Activated CD8-positive, alpha-beta T cell treated with anti-CD3 and anti-CD28 coated beads, Interleukin-2, amount 10 ng/mL, durations not matched to agents 7 days and 5 days (primary cell): ENCODE results near the gene FAM193A. TPM values are rescaled to one million over a fixed set of nuclear protein-coding genes. Genes with fewer than 3 reads are reported as not detected.

ENCODE experiments used
- ATAC-seq: fragments of 150-1000 bp; cut with Tn5 transposase; one replicate; pipeline ENCODE4 v1.10.0; 2021; ENCODE audit warnings: moderate library complexity
- CTCF ChIA-PET: fragments of 350-600 bp; sonication (Branson Sonifier 250); formaldehyde crosslinking; loops from one replicate; lab custom pipeline; 2021; ENCODE audit warnings: antibody characterized with exemption; lab: Charles Lee
- POLR2A ChIA-PET: fragments of 350-600 bp; sonication (Branson Sonifier 250); formaldehyde crosslinking; loops from one replicate; lab custom pipeline; 2021; ENCODE audit warnings: antibody characterized with exemption; lab: Charles Lee
- DNase-seq: peaks from one replicate; pipeline ENCODE4 v3.0.0-alpha.2; 2020
- H3K27ac Mint-ChIP-seq: one replicate; pipeline ENCODE4 v1.8.0; 2021; ENCODE audit warnings: mild to moderate bottlenecking, mixed read lengths
- H3K27me3 Mint-ChIP-seq: one replicate; pipeline ENCODE4 v1.8.0; 2021; ENCODE audit warnings: low read depth, mixed read lengths
- H3K36me3 Mint-ChIP-seq: one replicate; pipeline ENCODE4 v1.8.0; 2021; ENCODE audit warnings: low read depth, mixed read lengths
- H3K4me1 Mint-ChIP-seq: one replicate; pipeline ENCODE4 v1.8.0; 2021; ENCODE audit warnings: low read depth, mixed read lengths
- H3K4me3 Mint-ChIP-seq: one replicate; pipeline ENCODE4 v1.8.0; 2021; ENCODE audit warnings: mild to moderate bottlenecking, mixed read lengths
- H3K9me3 Mint-ChIP-seq: one replicate; pipeline ENCODE4 v1.8.0; 2022; ENCODE audit warnings: mixed read lengths; ENCODE audit not compliant: insufficient read depth
- total RNA-seq, 2 experiments: library from RNA; stranded (reverse); gene quantifications; one replicate each; pipeline ENCODE4 v1.2.3, GENCODE V29; 2021

The FAM193A gene, protein sequence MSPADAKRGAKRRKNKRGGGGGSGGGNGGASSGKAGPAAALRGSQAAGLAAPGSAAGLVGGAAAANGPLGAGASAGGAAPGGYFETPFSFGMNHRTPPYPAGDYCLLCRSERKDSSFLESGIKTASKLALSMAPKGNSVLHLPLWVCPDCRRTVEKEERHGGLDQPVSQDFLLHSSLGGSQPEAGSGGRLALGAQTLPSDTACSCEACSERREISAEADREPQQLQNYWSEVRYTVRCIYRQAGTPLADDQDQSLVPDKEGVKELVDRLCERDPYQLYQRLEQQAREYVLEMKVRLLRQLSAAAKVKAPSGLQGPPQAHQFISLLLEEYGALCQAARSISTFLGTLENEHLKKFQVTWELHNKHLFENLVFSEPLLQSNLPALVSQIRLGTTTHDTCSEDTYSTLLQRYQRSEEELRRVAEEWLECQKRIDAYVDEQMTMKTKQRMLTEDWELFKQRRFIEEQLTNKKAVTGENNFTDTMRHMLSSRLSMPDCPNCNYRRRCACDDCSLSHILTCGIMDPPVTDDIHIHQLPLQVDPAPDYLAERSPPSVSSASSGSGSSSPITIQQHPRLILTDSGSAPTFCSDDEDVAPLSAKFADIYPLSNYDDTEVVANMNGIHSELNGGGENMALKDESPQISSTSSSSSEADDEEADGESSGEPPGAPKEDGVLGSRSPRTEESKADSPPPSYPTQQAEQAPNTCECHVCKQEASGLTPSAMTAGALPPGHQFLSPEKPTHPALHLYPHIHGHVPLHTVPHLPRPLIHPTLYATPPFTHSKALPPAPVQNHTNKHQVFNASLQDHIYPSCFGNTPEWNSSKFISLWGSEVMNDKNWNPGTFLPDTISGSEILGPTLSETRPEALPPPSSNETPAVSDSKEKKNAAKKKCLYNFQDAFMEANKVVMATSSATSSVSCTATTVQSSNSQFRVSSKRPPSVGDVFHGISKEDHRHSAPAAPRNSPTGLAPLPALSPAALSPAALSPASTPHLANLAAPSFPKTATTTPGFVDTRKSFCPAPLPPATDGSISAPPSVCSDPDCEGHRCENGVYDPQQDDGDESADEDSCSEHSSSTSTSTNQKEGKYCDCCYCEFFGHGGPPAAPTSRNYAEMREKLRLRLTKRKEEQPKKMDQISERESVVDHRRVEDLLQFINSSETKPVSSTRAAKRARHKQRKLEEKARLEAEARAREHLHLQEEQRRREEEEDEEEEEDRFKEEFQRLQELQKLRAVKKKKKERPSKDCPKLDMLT (N-terminal part only)
- total RNA-seq: 10 to 100 TPM; 31.9 to 33.0 TPM

DNA sequence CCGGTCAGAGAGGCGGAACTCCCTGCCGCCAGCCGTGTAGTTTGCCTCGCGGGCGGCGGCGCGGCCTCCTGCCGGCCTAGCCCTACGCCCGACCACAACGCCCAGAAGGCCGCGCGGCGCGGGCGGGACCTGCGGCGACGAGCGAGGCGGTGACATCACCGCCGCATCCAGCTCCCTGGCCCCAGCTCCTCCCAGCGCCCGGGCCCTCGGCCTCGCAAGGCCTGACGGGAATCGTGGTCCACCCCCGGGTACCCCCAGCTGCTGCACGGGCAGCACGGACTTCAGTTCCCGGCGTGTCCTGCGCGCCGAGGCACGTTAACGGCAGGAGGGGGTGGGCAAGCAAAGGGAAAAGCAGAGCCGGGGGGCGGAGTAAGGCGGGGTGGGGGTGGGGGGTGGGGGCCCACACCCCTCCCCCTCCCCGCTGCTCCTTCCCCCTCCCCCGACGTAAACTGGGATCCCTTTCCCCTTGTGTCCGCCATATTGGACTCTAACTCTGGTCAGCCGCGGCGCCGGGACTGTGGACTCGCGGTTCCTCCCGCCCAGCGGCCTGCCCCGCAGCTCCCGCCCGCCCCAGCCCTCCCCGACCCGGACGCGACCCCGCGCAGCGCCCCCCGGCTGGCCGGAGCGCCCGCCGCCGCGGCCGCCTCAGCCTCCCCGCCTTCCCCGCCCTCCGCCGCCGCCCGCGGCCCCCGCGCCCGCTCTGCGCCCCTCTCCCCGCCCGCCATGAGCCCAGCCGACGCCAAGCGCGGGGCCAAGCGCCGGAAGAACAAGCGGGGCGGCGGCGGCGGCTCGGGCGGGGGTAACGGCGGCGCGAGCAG is at the start of gene FAM193A:
Gene FAM193A, plus strand, starts transcription at position 455 of the 818 bp plus-strand sequence. Its CDS starts 269 bp downstream, at position 724.
- Mint-ChIP-seq H3K27ac (peak within 1 kb of the TSS; percentile 93), H3K36me3 (peaks cover 4% of the 10 kb centered on the region), H3K9me3 (no peaks in the 10 kb centered on the region), H3K4me3 (peak within 1 kb of the TSS; percentile 88), H3K4me1 (peaks cover 22% of the 10 kb centered on the region), H3K27me3 (no peaks in the 10 kb centered on the region)
- ATAC-seq (peak; percentile 95), DNase-seq (peak; percentile 99)
- ChIA-PET CTCF (interaction anchor here (1.0 to 2.6 kb wide), 4 partner anchors 34 to 68 kb away, joined by 3 to 10 read pairs (median 4); partner anchors contain the start of gene RNF4), POLR2A (interaction anchor here (0.6 to 2.7 kb wide), 5 partner anchors 34 to 404 kb away, joined by 3 to 17 read pairs (median 3); partner anchors contain the start of gene RNF4)

DNA sequence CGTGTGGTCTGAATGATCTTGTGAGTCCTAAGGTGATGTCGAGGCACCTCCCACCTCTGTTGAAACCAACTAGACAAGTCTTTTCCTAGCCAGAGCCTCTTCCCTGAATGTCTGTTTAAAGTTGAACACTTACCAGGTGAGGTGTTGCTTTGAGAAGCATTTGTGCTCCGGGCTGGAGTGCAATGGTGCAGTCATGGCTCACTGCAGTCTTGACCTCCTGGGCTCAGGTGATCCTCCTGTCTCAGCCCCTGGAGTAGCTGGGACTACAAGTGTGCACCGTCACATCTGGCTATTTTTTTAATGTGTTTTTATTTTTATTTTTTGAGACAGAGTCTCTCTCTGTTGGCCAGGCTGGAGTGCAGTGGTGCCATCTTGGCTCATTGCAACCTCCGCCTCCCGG is 49.5 kb upstream of the FAM193A start:
- ChIA-PET CTCF (interaction anchor here (1.3 to 1.8 kb wide), 2 partner anchors 9 to 45 kb away, joined by 4 read pairs; no protein-coding TSS in a partner anchor), POLR2A (interaction anchor here (0.7 to 2.7 kb wide), 2 partner anchors 18 to 19 kb away, joined by 4 to 14 read pairs; partner anchors contain the start of gene RNF4)
- no peaks in the 10 kb centered on the region for H3K9me3 Mint-ChIP-seq

DNA sequence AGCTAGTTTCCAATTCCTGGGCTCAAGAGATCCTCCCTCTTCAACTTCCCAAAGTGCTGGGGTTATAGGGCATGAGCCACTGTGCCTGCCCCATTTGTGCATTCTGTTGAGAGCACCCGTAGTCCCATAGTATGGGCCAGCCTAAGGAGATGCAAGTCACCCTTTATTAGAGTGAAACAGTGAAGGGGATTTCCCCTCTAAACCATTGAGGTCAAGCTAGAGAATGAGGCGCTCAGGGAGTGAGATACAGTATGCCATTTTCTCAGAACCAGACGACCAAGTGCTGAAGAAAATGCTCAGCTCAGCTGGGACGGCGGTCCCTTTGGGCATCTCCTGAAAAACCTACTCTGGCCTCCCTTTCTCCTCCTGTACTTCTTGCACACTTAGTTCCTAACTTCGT is 48.8 kb upstream of the FAM193A start:
- H3K27me3 Mint-ChIP-seq: no peaks in the 10 kb centered on the region
- no peak overlapping the region for H3K4me3 Mint-ChIP-seq
- ChIA-PET CTCF (interaction anchor here (1.8 kb wide), 1 partner anchor 46 kb away, joined by 4 read pairs; no protein-coding TSS in a partner anchor), POLR2A (interaction anchor here (0.7 to 2.7 kb wide), 2 partner anchors 18 to 20 kb away, joined by 4 to 14 read pairs; partner anchors contain the start of gene RNF4)
- H3K36me3 Mint-ChIP-seq: peaks cover 56% of the 10 kb centered on the region
- DNase-seq: no peak
- no peaks in the 10 kb centered on the region for H3K9me3 Mint-ChIP-seq
- peak overlapping the region; percentile 28 for H3K27ac Mint-ChIP-seq
- H3K4me1 Mint-ChIP-seq: peaks cover 65% of the 10 kb centered on the region
- ATAC-seq: peak; percentile 22

More for the DNA sequence above, 49.5 kb upstream of the FAM193A start:
- no peak overlapping the region for H3K4me3 Mint-ChIP-seq
- peaks cover 52% of the 10 kb centered on the region for H3K36me3 Mint-ChIP-seq
- H3K4me1 Mint-ChIP-seq: peaks cover 71% of the 10 kb centered on the region
- H3K27ac Mint-ChIP-seq: no peak overlapping the region
- ATAC-seq: no peak
- no peaks in the 10 kb centered on the region for H3K27me3 Mint-ChIP-seq
- DNase-seq: no peak

DNA sequence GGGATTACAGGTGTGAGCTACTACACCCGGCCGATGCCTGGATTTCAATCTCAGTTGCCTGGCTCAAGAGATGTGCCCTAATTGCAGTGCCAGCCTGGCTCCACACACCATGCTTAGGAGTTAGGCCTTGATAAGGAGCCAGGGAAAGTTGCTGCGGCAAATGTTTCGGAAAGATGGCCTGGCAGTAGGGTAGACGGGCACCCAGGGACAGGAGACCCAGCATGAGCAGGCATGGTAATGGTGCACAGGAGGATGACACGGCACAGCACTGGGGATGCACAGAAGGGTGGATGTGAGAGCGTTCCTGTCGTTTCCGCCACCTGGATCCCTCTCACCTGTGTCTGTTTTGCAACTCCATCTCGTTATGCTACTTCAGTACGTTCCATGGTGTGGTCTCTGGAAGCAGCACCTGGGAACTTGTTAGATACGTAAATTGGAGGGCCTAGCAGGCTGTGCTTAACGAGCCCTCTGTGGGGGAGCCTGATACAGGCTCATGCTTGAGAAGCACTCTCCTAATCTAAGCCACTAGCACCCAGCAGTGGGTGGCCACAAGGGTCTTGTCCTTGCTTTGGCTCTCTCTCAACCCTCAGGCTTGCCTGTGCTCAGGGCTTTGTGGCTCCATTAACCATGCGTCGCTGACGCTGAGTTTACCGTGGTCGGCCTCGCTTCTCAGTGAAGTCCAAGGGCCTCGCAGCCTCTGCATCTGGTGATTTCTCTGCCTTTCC is 47.2 kb upstream of the FAM193A start:
- no peak for DNase-seq
- POLR2A ChIA-PET: interaction anchor here (0.7 kb wide), 1 partner anchor 11 kb away, joined by 3 read pairs; no protein-coding TSS in a partner anchor
- H3K4me3 Mint-ChIP-seq: no peak overlapping the region
- peaks cover 58% of the 10 kb centered on the region for H3K36me3 Mint-ChIP-seq
- CTCF ChIA-PET: no interaction called here
- H3K27ac Mint-ChIP-seq: peak overlapping the region; percentile 13
- H3K9me3 Mint-ChIP-seq: no peaks in the 10 kb centered on the region
- H3K27me3 Mint-ChIP-seq: no peaks in the 10 kb centered on the region
- ATAC-seq: no peak
- peaks cover 54% of the 10 kb centered on the region for H3K4me1 Mint-ChIP-seq

DNA sequence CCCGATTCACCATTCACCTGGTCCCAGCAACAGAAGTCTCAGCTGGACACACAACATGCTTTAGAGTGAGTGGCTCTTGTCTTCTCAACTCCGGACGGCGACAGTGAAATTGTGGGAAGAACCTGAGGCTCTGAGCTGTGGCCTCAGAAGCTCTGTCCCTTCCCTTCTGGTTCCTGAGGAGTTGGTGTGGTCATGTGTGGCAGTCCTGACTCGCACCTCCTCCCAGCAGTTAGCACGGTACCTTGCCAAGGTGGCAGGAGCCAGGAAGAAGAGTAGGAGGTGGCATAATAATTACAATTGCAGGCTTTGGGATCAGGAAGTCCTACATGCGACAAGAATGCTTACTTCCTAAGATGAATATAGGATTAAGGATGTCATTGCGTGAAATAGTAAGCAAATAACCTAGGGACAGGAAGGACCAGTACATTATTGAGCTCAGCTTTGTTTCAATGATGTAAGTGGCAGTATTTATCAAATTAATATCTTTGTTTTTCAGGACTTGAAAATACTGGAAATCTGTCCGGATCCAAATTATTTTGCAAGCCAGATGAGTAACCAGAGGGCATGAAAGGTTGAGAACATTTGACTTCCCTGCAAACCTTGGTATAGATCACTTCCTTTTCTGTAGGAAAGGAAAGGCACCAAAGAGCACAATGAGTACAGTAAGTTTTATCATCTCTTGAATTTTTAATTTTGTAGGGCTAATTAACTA is 46.5 kb upstream of the FAM193A start:
- Mint-ChIP-seq H3K4me1 (peaks cover 47% of the 10 kb centered on the region), H3K4me3 (no peak overlapping the region), H3K36me3 (peaks cover 57% of the 10 kb centered on the region), H3K27me3 (no peaks in the 10 kb centered on the region), H3K27ac (peak overlapping the region; percentile 13), H3K9me3 (no peaks in the 10 kb centered on the region)
- ATAC-seq (no peak), DNase-seq (no peak)
- ChIA-PET POLR2A (interaction anchor here (0.7 kb wide), 1 partner anchor 11 kb away, joined by 3 read pairs; no protein-coding TSS in a partner anchor), CTCF (no interaction called here)

DNA sequence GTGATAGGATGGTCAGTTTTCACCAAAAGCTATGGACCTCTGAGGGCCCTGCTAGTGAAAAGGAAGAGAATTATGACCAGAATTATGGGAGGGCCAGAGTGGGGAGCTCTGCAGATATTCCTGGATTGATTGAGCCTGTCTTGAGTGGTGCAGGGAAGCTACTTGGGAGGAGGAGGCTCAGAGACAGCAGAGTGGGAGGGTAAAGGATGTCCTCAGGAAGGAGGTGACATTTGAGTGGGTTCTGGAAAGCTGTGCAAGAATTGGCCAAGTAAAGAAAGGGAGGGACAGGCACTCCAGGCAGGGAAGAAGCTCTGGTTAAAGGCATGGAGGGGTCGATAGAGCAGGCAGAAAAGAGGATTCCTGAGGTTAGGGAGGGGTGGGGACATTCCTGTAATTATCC is 43.5 kb upstream of the FAM193A start:
- ATAC-seq (no peak), DNase-seq (no peak)
- H3K27ac Mint-ChIP-seq: peak overlapping the region; percentile 13
- H3K27me3 Mint-ChIP-seq: no peaks in the 10 kb centered on the region
- H3K4me1 Mint-ChIP-seq: peaks cover 19% of the 10 kb centered on the region
- H3K9me3 Mint-ChIP-seq: no peaks in the 10 kb centered on the region
- H3K4me3 Mint-ChIP-seq: no peak overlapping the region
- POLR2A ChIA-PET: no interaction called here
- CTCF ChIA-PET: no interaction called here
- H3K36me3 Mint-ChIP-seq: peaks cover 67% of the 10 kb centered on the region

DNA sequence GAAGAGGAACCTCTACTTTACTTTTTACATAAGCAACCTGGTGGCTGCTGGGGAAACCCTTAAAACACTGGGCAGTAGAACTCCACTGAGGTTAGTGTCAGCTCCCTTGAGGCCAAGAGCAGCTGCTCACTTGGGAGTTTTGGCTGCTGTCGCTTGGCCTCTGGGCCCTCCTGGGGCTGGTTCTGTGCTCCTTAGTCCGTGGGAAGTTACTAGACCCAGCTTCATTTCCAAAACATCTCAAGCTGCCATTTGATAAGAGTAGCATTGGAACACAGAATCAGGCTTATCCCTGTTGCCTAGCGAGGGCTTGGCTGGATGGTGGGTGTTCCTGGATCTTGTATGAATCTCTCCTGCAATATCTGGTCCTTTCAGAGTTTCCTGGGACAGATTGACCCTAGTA is 41.5 kb upstream of the FAM193A start:
- POLR2A ChIA-PET: interaction anchor here (1.4 kb wide), 1 partner anchor 10 kb away, joined by 6 read pairs; no protein-coding TSS in a partner anchor
- CTCF ChIA-PET: no interaction called here
- Mint-ChIP-seq H3K4me1 (peaks cover 8% of the 10 kb centered on the region), H3K36me3 (peaks cover 64% of the 10 kb centered on the region), H3K27me3 (no peaks in the 10 kb centered on the region), H3K27ac (no peak overlapping the region), H3K9me3 (no peaks in the 10 kb centered on the region), H3K4me3 (no peak overlapping the region)
- DNase-seq: no peak
- no peak for ATAC-seq

DNA sequence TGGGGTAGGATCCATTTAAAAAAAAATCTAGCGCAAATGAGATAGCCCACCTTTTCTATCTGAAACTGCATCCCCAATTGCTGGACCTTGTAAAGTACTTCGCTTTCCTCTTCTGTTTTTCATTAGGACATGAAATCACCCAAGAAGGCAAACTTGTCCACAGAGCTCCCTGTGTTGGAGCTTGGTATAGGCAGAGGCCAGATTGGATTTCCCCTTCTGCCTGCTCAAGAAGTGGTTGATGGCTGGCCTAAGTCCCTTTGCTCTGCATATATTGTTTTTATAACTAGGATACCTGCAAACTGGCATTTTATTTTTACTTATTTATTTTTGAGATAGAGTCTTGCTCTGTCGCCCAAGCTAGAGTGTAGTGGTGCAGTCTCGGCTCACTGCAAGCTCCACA is 39.1 kb upstream of the FAM193A start:
- Mint-ChIP-seq H3K4me3 (no peak overlapping the region), H3K4me1 (peaks cover 4% of the 10 kb centered on the region), H3K9me3 (no peaks in the 10 kb centered on the region), H3K27ac (no peak overlapping the region), H3K36me3 (peaks cover 69% of the 10 kb centered on the region), H3K27me3 (no peaks in the 10 kb centered on the region)
- CTCF ChIA-PET: no interaction called here
- ATAC-seq (no peak), DNase-seq (no peak)
- POLR2A ChIA-PET: interaction anchor here (1.5 kb wide), 1 partner anchor 28 kb away, joined by 4 read pairs; the partner anchor contains the start of gene RNF4

DNA sequence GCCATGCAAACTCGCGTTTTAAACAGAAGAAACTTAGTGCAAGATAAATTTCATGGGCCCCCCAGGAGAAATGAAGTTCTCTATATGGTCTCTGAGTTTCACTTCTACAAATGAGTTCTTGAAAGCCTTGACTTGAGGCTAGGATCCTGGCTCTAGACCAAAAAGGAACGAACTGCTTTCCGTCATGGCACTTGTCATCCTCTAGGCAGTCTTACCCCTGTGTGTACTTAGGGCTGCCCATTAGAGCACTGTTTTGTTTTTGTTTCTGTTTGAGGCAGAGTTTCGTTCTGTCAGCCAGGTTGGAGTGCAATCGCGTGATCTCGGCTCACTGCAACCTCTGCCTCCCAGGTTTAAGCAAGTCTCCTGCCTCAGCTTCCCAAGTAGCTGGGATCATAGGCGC is 38.5 kb upstream of the FAM193A start:
- Mint-ChIP-seq H3K4me3 (no peak overlapping the region), H3K9me3 (no peaks in the 10 kb centered on the region), H3K4me1 (peaks cover 4% of the 10 kb centered on the region), H3K27me3 (no peaks in the 10 kb centered on the region), H3K27ac (no peak overlapping the region), H3K36me3 (peaks cover 65% of the 10 kb centered on the region)
- POLR2A ChIA-PET: no interaction called here
- no peak for ATAC-seq
- CTCF ChIA-PET: no interaction called here
- DNase-seq: no peak
